ENCODE results near the gene NXNL2. TPM values are rescaled to one million over a fixed set of nuclear protein-coding genes. Genes with fewer than 3 reads are reported as not detected.

NXNL2 gene
- total and polyA plus RNA-seq, 10 of the 15 experiments (the other 5 are each of a cell fraction or from before 2014, with no cell fraction given), result not detected

DNA sequence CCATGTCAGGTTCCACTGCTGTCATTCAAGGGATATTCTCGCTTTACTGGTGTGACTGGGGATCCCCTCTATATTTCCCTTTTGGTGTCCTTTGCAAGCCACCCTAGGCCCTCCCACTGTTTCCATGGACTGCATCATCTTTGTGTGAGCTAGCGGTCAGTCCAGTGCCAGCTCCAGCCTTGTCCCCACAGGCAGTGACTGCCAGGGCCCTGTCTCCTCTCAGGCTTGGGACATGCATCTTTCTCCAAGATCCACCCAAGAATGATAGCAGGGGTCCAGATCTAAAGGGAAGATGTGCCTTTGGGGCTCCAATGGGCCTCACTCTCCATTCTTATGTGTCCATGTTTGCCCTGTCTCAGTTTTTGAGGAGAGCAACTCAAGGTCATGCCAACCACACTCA, 37.8 kb upstream of the NXNL2 start:
- Histone ChIP-seq H3K9ac (ENCODE audit: control insufficient read depth, insufficient read depth, low read length) (no peak overlapping the region), H3K4me2 (ENCODE audit: control insufficient read depth, insufficient read depth) (no peak overlapping the region), H3K4me3 (no peak overlapping the region), H4K20me1 (ENCODE audit: control insufficient read depth, insufficient read depth) (no peaks in the 10 kb centered on the region), H3K79me2 (ENCODE audit: control insufficient read depth, insufficient read depth, low read length) (no peaks in the 10 kb centered on the region), H3K27me3 (replicated peaks in 1 of 2; ENCODE audit: control insufficient read depth in 2 of 2, insufficient read depth in 2 of 2, low read length in 1 of 2) (no peaks in the 10 kb centered on the region), H3K4me1 (ENCODE audit: control insufficient read depth, insufficient read depth, low read length) (no peaks in the 10 kb centered on the region), H3K27ac (ENCODE audit: control insufficient read depth, insufficient read depth) (no peak overlapping the region), H3K9me3 (replicated peaks; ENCODE audit: control insufficient read depth, insufficient read depth, low read length) (no peaks in the 10 kb centered on the region), H2AFZ (ENCODE audit: control insufficient read depth, low read depth, low read length) (no peak overlapping the region), H3K36me3 (ENCODE audit: control insufficient read depth in 2 of 2, insufficient read depth in 2 of 2, low read length in 1 of 2) (no peaks in the 10 kb centered on the region)
- FAIRE-seq (no peak), DNase-seq (ENCODE audit: low read depth, low spot score) (no peak), ATAC-seq (no peak)
- ChIA-PET RAD21 (ENCODE audit: unreplicated experiment) (no interaction called here), POLR2A (no interaction called here), SMC1A (ENCODE audit: uncharacterized antibody, unreplicated experiment) (no interaction called here), CTCF (no interaction called here)
- TF ChIP-seq PAX8 (IDR thresholded peaks at IDR 0.05), result no peak
- TF ChIP-seq, protein P1, sequence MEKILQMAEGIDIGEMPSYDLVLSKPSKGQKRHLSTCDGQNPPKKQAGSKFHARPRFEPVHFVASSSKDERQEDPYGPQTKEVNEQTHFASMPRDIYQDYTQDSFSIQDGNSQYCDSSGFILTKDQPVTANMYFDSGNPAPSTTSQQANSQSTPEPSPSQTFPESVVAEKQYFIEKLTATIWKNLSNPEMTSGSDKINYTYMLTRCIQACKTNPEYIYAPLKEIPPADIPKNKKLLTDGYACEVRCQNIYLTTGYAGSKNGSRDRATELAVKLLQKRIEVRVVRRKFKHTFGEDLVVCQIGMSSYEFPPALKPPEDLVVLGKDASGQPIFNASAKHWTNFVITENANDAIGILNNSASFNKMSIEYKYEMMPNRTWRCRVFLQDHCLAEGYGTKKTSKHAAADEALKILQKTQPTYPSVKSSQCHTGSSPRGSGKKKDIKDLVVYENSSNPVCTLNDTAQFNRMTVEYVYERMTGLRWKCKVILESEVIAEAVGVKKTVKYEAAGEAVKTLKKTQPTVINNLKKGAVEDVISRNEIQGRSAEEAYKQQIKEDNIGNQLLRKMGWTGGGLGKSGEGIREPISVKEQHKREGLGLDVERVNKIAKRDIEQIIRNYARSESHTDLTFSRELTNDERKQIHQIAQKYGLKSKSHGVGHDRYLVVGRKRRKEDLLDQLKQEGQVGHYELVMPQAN (conservative IDR thresholded peaks at IDR 0.05), result no peak
- no peak for TF ChIP-seq ESRRA (IDR thresholded peaks at IDR 0.05; ENCODE audit: low read length)
- TF ChIP-seq RELA (IDR thresholded peaks at IDR 0.05; ENCODE audit: borderline replicate concordance, partially characterized antibody), result no peak
- TF ChIP-seq NFYA (IDR thresholded peaks at IDR 0.05; ENCODE audit: borderline replicate concordance, low read depth, low read length), result no peak
- no peak for TF ChIP-seq WRNIP1 (IDR thresholded peaks at IDR 0.05; ENCODE audit: borderline replicate concordance, low read depth, low read length)
- TF ChIP-seq RBBP5 (conservative IDR thresholded peaks at IDR 0.05), result no peak
- TF ChIP-seq POU2F2 (IDR thresholded peaks at IDR 0.05; ENCODE audit: borderline replicate concordance, low read depth, low read length), result no peak
- TF ChIP-seq NFIC (IDR thresholded peaks at IDR 0.05; ENCODE audit: low read depth, low read length), result no peak
- no peak for TF ChIP-seq ZNF24 (IDR thresholded peaks at IDR 0.05)
- no peak for TF ChIP-seq YY1 (IDR thresholded peaks at IDR 0.05; ENCODE audit: low read depth, low read length)
- 62% methylated on average over 2 of the region's 2 CpGs for WGBS (ENCODE audit: insufficient coverage, insufficient replicate concordance, low lambda C conversion rate, missing lambda C conversion rate)
- intact Hi-C loops (cut with micrococcal nuclease; ENCODE audit: unreplicated experiment), result no loop called here
- no TSS peak for BruUV-seq (replicated peaks)
- in situ Hi-C loops (cut with MboI), result no loop called here
